CD14-positive monocyte (primary cell): ENCODE results near the gene FBN1. TPM values are rescaled to one million over a fixed set of nuclear protein-coding genes. Genes with fewer than 3 reads are reported as not detected.

Source experiments
- DNase-seq, 3 donors: peaks; one replicate each; pipeline ENCODE4 v3.0.0-alpha.2; 2011 to 2022
- H2AFZ ChIP-seq: 2 replicates; pipeline ENCODE4 v1.6.0; 2012; ENCODE audit warnings: mild to moderate bottlenecking, low read depth, low read length, inconsistent platforms; ENCODE audit not compliant: insufficient read depth, poor library complexity, severe bottlenecking
- H3K27ac ChIP-seq, 2 donors: 1 replicate in 1 of 2; 2 replicates in 1 of 2; pipeline ENCODE4 v1.5.1; 2012 to 2013; ENCODE audit warnings: low read length in 2 of 2, control low read depth in 1 of 2, inconsistent platforms in 1 of 2, low read depth in 1 of 2, mild to moderate bottlenecking in 1 of 2
- H3K27me3 ChIP-seq, 2 donors: one replicate each; pipeline versions ENCODE4 v1.6.0 to v1.6.1; 2011 to 2013; ENCODE audit warnings: low read length in 2 of 2; ENCODE audit not compliant: control insufficient read depth in 2 of 2, insufficient read depth in 2 of 2
- H3K36me3 ChIP-seq, 2 donors: replicated peaks in 1 of 2; 1 replicate in 1 of 2; 2 replicates in 1 of 2; pipeline versions ENCODE4 v1.5.1 to v1.6.1; 2012 to 2013; ENCODE audit warnings: low read length in 2 of 2, control low read depth in 1 of 2, inconsistent platforms in 1 of 2, mild to moderate bottlenecking in 1 of 2; ENCODE audit not compliant: insufficient read depth in 2 of 2, control insufficient read depth in 1 of 2
- H3K4me1 ChIP-seq, 2 donors: 1 replicate in 1 of 2; 2 replicates in 1 of 2; pipeline versions ENCODE4 v1.5.1 to v1.6.1; 2012 to 2013; ENCODE audit warnings: low read length in 2 of 2, control low read depth in 1 of 2, inconsistent platforms in 1 of 2, mild to moderate bottlenecking in 1 of 2, moderate library complexity in 1 of 2; ENCODE audit not compliant: insufficient read depth in 2 of 2, control insufficient read depth in 1 of 2
- H3K4me2 ChIP-seq: replicated peaks from 2 replicates; pipeline ENCODE3; 2012; ENCODE audit warnings: low read length, moderate library complexity, mild to moderate bottlenecking; ENCODE audit not compliant: poor library complexity, severe bottlenecking; ENCODE audit errors: extremely low read depth
- H3K4me3 ChIP-seq, 3 experiments: fragments of 200-600 bp in 1 of 3; sonication (generic) in 1 of 3; replicated peaks in 1 of 3; 1 replicate in 2 of 3; 2 replicates in 1 of 3; pipeline ENCODE4 v1.5.1; 2011 to 2013; ENCODE audit warnings: low read length in 3 of 3, mild to moderate bottlenecking in 3 of 3, control low read depth in 2 of 3, low read depth in 2 of 3, inconsistent platforms in 1 of 3, moderate library complexity in 1 of 3
- H3K79me2 ChIP-seq: 2 replicates; pipeline ENCODE4 v1.6.0; 2012; ENCODE audit warnings: mild to moderate bottlenecking, control low read depth, inconsistent platforms, low read length, moderate library complexity; ENCODE audit not compliant: insufficient read depth
- H3K9ac ChIP-seq: 2 replicates; pipeline ENCODE4 v1.6.0; 2017; ENCODE audit warnings: low read length, mild to moderate bottlenecking; ENCODE audit not compliant: insufficient read depth, poor library complexity, severe bottlenecking
- H3K9me3 ChIP-seq, 2 donors: replicated peaks in 1 of 2; 1 replicate in 1 of 2; 2 replicates in 1 of 2; pipeline versions ENCODE4 v1.5.1 to v1.6.1; 2012 to 2013; ENCODE audit warnings: low read length in 2 of 2, control low read depth in 1 of 2; ENCODE audit not compliant: control insufficient read depth in 1 of 2, insufficient read depth in 1 of 2
- H4K20me1 ChIP-seq: 2 replicates; pipeline ENCODE4 v1.6.0; 2012; ENCODE audit warnings: mild to moderate bottlenecking, low read length, control low read depth, moderate library complexity; ENCODE audit not compliant: insufficient read depth
- H3K27ac Mint-ChIP-seq, 7 donors: one replicate each; pipeline ENCODE4 v1.8.0; 2020; ENCODE audit warnings: mild to moderate bottlenecking in 7 of 7, mixed read lengths in 7 of 7, moderate library complexity in 6 of 7, inconsistent platforms in 2 of 7
- H3K27me3 Mint-ChIP-seq, 3 donors: one replicate each; pipeline ENCODE4 v1.8.0; 2021 to 2022; ENCODE audit warnings: low read depth in 3 of 3, mild to moderate bottlenecking in 3 of 3, mixed read lengths in 3 of 3, moderate library complexity in 3 of 3, inconsistent platforms in 1 of 3
- H3K36me3 Mint-ChIP-seq, 2 donors: one replicate each; pipeline ENCODE4 v1.8.0; 2020; ENCODE audit warnings: mixed read lengths in 2 of 2, inconsistent platforms in 1 of 2, mild to moderate bottlenecking in 1 of 2
- H3K4me1 Mint-ChIP-seq: one replicate; pipeline ENCODE4 v1.8.0; 2020; ENCODE audit warnings: mild to moderate bottlenecking, mixed read lengths
- H3K4me3 Mint-ChIP-seq, 2 donors: one replicate each; pipeline ENCODE4 v1.8.0; 2020; ENCODE audit warnings: mild to moderate bottlenecking in 2 of 2, mixed read lengths in 2 of 2, moderate library complexity in 1 of 2
- H3K9me3 Mint-ChIP-seq, 7 donors: one replicate each; pipeline ENCODE4 v1.8.0; 2020 to 2022; ENCODE audit warnings: mixed read lengths in 7 of 7, mild to moderate bottlenecking in 6 of 7, moderate library complexity in 6 of 7, inconsistent platforms in 2 of 7
- WGBS: methylation state at CpG from one replicate; pipeline ENCODE4 v1.1.5; 2013; ENCODE audit warnings: missing lambda C conversion rate; ENCODE audit not compliant: insufficient coverage; 5-methylcytosine and 5-hydroxymethylcytosine counted together
- intact Hi-C, 2 donors: fragments of 100-400 bp; cut with micrococcal nuclease; formaldehyde crosslinking; loops; one replicate each; pipeline versions ENCODE4 v1.15.0 to v1.15.1; 2023
- polyA plus RNA-seq, 3 donors: library from polyadenylated mRNA; depleted of rRNA in 1 of 3; unstranded in 2 of 3; stranded (reverse) in 1 of 3; fragments of 300-500 nt in 2 of 3; fragments of >200 nt in 1 of 3; fragmentation: Illumina TruSeq in 2 of 3; gene quantifications; 1 replicate in 2 of 3; 2 replicates in 1 of 3; pipeline ENCODE4 v1.2.3, GENCODE V29; 2012 to 2021
- TF ChIP-seq, protein P1 (sequence below): fragments of 200-600 bp; IDR thresholded peaks from one replicate; pipeline ENCODE4 v1.8.0; 2022; ENCODE audit warnings: antibody characterized with exemption, mild to moderate bottlenecking

Gene FBN1
- polyA plus RNA-seq, 3 donors = 0.29 TPM; not detected in 2

DNA sequence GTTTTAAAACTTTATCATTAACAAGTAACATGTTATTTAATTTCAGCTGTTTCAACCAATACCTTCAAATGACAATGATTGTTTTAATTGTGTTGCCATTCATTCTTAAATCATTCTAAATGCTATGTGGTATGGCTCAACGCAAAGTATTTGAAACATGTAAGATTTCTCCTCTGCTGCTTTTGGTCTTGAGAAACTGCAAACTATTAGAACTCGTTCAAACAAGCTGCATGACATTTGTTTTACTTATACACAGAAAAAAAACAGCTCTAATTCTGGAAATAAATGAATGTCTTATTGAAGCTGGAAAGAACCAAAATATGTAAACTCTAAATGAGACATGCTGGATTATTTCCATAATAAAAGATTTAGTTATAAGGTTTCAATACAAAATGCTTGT is 29.3 kb downstream of the FBN1 start:
- Mint-ChIP-seq H3K27me3 (peaks cover 0 to 1% (median 0%) of the 10 kb centered on the region in 3 donors), H3K4me3 (no peak overlapping the region), H3K9me3 (peaks cover 0 to 3% (median 0%) of the 10 kb centered on the region in 7 donors), H3K4me1 (peaks cover 4% of the 10 kb centered on the region), H3K36me3 (no peaks in the 10 kb centered on the region), H3K27ac (no peak overlapping the region)
- H4K20me1 ChIP-seq = no peaks in the 10 kb centered on the region
- H3K79me2 ChIP-seq = no peaks in the 10 kb centered on the region
- no peaks in the 10 kb centered on the region for H3K4me1 ChIP-seq
- H3K27ac ChIP-seq = no peak overlapping the region
- WGBS = no CpG with 5 or more reads among the region's 2 CpGs
- DNase-seq = no peak
- TF ChIP-seq, protein P1, sequence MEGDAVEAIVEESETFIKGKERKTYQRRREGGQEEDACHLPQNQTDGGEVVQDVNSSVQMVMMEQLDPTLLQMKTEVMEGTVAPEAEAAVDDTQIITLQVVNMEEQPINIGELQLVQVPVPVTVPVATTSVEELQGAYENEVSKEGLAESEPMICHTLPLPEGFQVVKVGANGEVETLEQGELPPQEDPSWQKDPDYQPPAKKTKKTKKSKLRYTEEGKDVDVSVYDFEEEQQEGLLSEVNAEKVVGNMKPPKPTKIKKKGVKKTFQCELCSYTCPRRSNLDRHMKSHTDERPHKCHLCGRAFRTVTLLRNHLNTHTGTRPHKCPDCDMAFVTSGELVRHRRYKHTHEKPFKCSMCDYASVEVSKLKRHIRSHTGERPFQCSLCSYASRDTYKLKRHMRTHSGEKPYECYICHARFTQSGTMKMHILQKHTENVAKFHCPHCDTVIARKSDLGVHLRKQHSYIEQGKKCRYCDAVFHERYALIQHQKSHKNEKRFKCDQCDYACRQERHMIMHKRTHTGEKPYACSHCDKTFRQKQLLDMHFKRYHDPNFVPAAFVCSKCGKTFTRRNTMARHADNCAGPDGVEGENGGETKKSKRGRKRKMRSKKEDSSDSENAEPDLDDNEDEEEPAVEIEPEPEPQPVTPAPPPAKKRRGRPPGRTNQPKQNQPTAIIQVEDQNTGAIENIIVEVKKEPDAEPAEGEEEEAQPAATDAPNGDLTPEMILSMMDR = no peak
- H3K27me3 ChIP-seq = no peaks in the 10 kb centered on the region
- H2AFZ ChIP-seq = no peak overlapping the region
- H3K4me2 ChIP-seq = no peak overlapping the region
- intact Hi-C loops = no loop called here
- H3K9me3 ChIP-seq = no peaks in the 10 kb centered on the region
- no peak overlapping the region for H3K9ac ChIP-seq
- H3K4me3 ChIP-seq = no peak overlapping the region
- H3K36me3 ChIP-seq = no peaks in the 10 kb centered on the region

DNA sequence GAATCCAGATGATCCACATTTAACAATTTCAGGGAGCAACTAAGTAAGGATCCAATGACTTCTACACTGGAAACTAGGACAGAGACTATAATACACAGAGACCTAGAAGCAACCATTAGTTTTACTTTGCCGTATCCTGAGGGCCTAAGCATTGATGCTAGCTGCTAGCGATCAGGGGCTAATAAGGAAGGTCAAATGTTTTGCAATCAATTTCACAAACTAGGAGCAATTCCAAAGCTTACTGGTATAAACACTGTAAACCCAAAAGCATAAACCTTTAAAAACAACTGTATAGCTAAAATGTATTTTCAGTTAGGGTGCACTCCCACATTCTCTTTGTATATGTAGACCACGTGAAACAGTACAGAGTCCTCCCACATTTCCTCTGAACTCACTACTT is 31.5 kb downstream of the FBN1 start:
- no peaks in the 10 kb centered on the region for H3K4me1 ChIP-seq
- 94% methylated on average over 3 of the region's 3 CpGs for WGBS
- H3K36me3 Mint-ChIP-seq = no peaks in the 10 kb centered on the region
- no peaks in the 10 kb centered on the region for H4K20me1 ChIP-seq
- H3K4me2 ChIP-seq = no peak overlapping the region
- intact Hi-C loops = no loop called here
- H3K9me3 ChIP-seq = no peaks in the 10 kb centered on the region
- no peak overlapping the region for H2AFZ ChIP-seq
- no peaks in the 10 kb centered on the region for H3K27me3 ChIP-seq
- H3K4me1 Mint-ChIP-seq = peaks cover 4% of the 10 kb centered on the region
- no peaks in the 10 kb centered on the region for H3K27me3 Mint-ChIP-seq
- H3K27ac Mint-ChIP-seq = no peak overlapping the region
- TF ChIP-seq, protein P1 = no peak
- peaks cover 0 to 3% (median 0%) of the 10 kb centered on the region in 7 donors for H3K9me3 Mint-ChIP-seq
- H3K27ac ChIP-seq = no peak overlapping the region
- no peak overlapping the region for H3K4me3 Mint-ChIP-seq
- DNase-seq = no peak
- no peak overlapping the region for H3K9ac ChIP-seq
- no peak overlapping the region for H3K4me3 ChIP-seq
- H3K36me3 ChIP-seq = no peaks in the 10 kb centered on the region
- no peaks in the 10 kb centered on the region for H3K79me2 ChIP-seq
